ENCODE results near the gene MKX.

Gene MKX

GRCh38 chr10:27643301-27643700, 102.3 kb downstream of the MKX start:
- Histone ChIP-seq H3K9me3 (ENCODE audit: control insufficient read depth, low read length) (peaks cover 6% of the 10 kb centered on the region), H2BK12ac (ENCODE audit: low read length in 2 of 2) (no peak overlapping the region), H3K36me3 (ENCODE audit: control insufficient read depth in 1 of 2, insufficient read depth in 2 of 2, low read depth in 1 of 2, low read length in 2 of 2) (no peaks in the 10 kb centered on the region), H2BK15ac (ENCODE audit: low read depth, poor library complexity, severe bottlenecking) (no peak overlapping the region), H2BK5ac (ENCODE audit: low read depth, low read length, poor library complexity, severe bottlenecking) (no peak overlapping the region), H3K27ac (ENCODE audit: low read length, poor library complexity, severe bottlenecking) (no peak overlapping the region), H3K9ac (ENCODE audit: low read length) (no peak overlapping the region), H3K27me3 (ENCODE audit: control insufficient read depth in 1 of 2, insufficient read depth in 1 of 2, low read length in 2 of 2) (no peaks in the 10 kb centered on the region), H2AK5ac (ENCODE audit: low read length, severe bottlenecking) (no peak overlapping the region), H3K4ac (ENCODE audit: low read depth in 1 of 2, low read length in 2 of 2) (no peak overlapping the region), H3K4me3 (ENCODE audit: insufficient read depth in 1 of 2, low read depth in 1 of 2, low read length in 2 of 2) (no peak overlapping the region), H3K4me1 (ENCODE audit: control insufficient read depth, insufficient read depth, low read depth, low read length) (peaks cover 4% of the 10 kb centered on the region), H2BK120ac (ENCODE audit: low read depth, low read length) (no peak overlapping the region), H3K79me1 (replicated peaks; ENCODE audit: low read length, poor library complexity, severe bottlenecking) (no peaks in the 10 kb centered on the region), H4K8ac (ENCODE audit: low read length) (no peak overlapping the region), H3K4me2 (ENCODE audit: low read length, poor library complexity, severe bottlenecking) (no peak overlapping the region), H2AFZ (ENCODE audit: low read depth, low read length) (no peak overlapping the region), H4K91ac (ENCODE audit: low read length) (no peak overlapping the region), H3K23ac (ENCODE audit: low read length in 2 of 2) (no peak overlapping the region), H3K14ac (ENCODE audit: low read length in 2 of 2) (no peak overlapping the region), H3K18ac (ENCODE audit: low read depth in 1 of 2, low read length in 2 of 2) (no peak overlapping the region)
- DNase-seq, result no peak
- 77% methylated on average over 2 of the region's 2 CpGs for WGBS

- Histone ChIP-seq H2BK120ac (ENCODE audit: low read depth, low read length) (no peak overlapping the region), H3K36me3 (ENCODE audit: control insufficient read depth in 1 of 2, insufficient read depth in 2 of 2, low read depth in 1 of 2, low read length in 2 of 2) (no peaks in the 10 kb centered on the region), H3K27me3 (ENCODE audit: control insufficient read depth in 1 of 2, insufficient read depth in 1 of 2, low read length in 2 of 2) (no peaks in the 10 kb centered on the region), H3K4ac (ENCODE audit: low read depth in 1 of 2, low read length in 2 of 2) (no peak overlapping the region), H2BK5ac (ENCODE audit: low read depth, low read length, poor library complexity, severe bottlenecking) (no peak overlapping the region), H3K79me1 (replicated peaks; ENCODE audit: low read length, poor library complexity, severe bottlenecking) (no peaks in the 10 kb centered on the region), H3K4me2 (ENCODE audit: low read length, poor library complexity, severe bottlenecking) (no peak overlapping the region), H3K27ac (ENCODE audit: low read length, poor library complexity, severe bottlenecking) (no peak overlapping the region), H3K9me3 (ENCODE audit: control insufficient read depth, low read length) (peaks cover 6% of the 10 kb centered on the region), H4K91ac (ENCODE audit: low read length) (no peak overlapping the region), H2AK5ac (ENCODE audit: low read length, severe bottlenecking) (no peak overlapping the region), H3K14ac (ENCODE audit: low read length in 2 of 2) (no peak overlapping the region), H2BK15ac (ENCODE audit: low read depth, poor library complexity, severe bottlenecking) (no peak overlapping the region), H3K4me3 (ENCODE audit: insufficient read depth in 1 of 2, low read depth in 1 of 2, low read length in 2 of 2) (no peak overlapping the region), H2BK12ac (ENCODE audit: low read length in 2 of 2) (no peak overlapping the region), H3K23ac (ENCODE audit: low read length in 2 of 2) (no peak overlapping the region), H2AFZ (ENCODE audit: low read depth, low read length) (no peak overlapping the region), H3K9ac (ENCODE audit: low read length) (no peak overlapping the region), H3K4me1 (ENCODE audit: control insufficient read depth, insufficient read depth, low read depth, low read length) (peaks cover 4% of the 10 kb centered on the region), H3K18ac (ENCODE audit: low read depth in 1 of 2, low read length in 2 of 2) (no peak overlapping the region), H4K8ac (ENCODE audit: low read length) (no peak overlapping the region)
- WGBS, result 90% methylated on average over 1 of the region's 2 CpGs
- no peak for DNase-seq
Observed at GRCh38 chr10:27642023-27642589, 103.5 kb downstream of the MKX start.

- Histone ChIP-seq H3K27me3 (ENCODE audit: control insufficient read depth in 1 of 2, insufficient read depth in 1 of 2, low read length in 2 of 2) (no peaks in the 10 kb centered on the region), H2BK12ac (ENCODE audit: low read length in 2 of 2) (no peak overlapping the region), H3K79me1 (replicated peaks; ENCODE audit: low read length, poor library complexity, severe bottlenecking) (no peaks in the 10 kb centered on the region), H2BK5ac (ENCODE audit: low read depth, low read length, poor library complexity, severe bottlenecking) (no peak overlapping the region), H3K9ac (ENCODE audit: low read length) (no peak overlapping the region), H3K4me1 (ENCODE audit: control insufficient read depth, insufficient read depth, low read depth, low read length) (no peaks in the 10 kb centered on the region), H3K4me3 (ENCODE audit: insufficient read depth in 1 of 2, low read depth in 1 of 2, low read length in 2 of 2) (no peak overlapping the region), H3K4me2 (ENCODE audit: low read length, poor library complexity, severe bottlenecking) (no peak overlapping the region), H3K18ac (ENCODE audit: low read depth in 1 of 2, low read length in 2 of 2) (no peak overlapping the region), H3K4ac (ENCODE audit: low read depth in 1 of 2, low read length in 2 of 2) (no peak overlapping the region), H2BK120ac (ENCODE audit: low read depth, low read length) (no peak overlapping the region), H2AK5ac (ENCODE audit: low read length, severe bottlenecking) (no peak overlapping the region), H2BK15ac (ENCODE audit: low read depth, poor library complexity, severe bottlenecking) (no peak overlapping the region), H3K9me3 (ENCODE audit: control insufficient read depth, low read length) (peaks cover 6% of the 10 kb centered on the region), H3K23ac (ENCODE audit: low read length in 2 of 2) (no peak overlapping the region), H2AFZ (ENCODE audit: low read depth, low read length) (no peak overlapping the region), H3K14ac (ENCODE audit: low read length in 2 of 2) (no peak overlapping the region), H4K91ac (ENCODE audit: low read length) (no peak overlapping the region), H3K27ac (ENCODE audit: low read length, poor library complexity, severe bottlenecking) (no peak overlapping the region), H4K8ac (ENCODE audit: low read length) (no peak overlapping the region), H3K36me3 (ENCODE audit: control insufficient read depth in 1 of 2, insufficient read depth in 2 of 2, low read depth in 1 of 2, low read length in 2 of 2) (no peaks in the 10 kb centered on the region)
- 59% methylated on average over 3 of the region's 3 CpGs for whole genome bisulfite sequencing
- DNase-seq, result no peak
Observed at GRCh38 chr10:27638071-27638750, 107.4 kb downstream of the MKX start.

- H2BK12ac ChIP-seq (ENCODE audit: low read length in 2 of 2), result no peak overlapping the region
Observed at GRCh38 chr10:27637601-27638000, 108.0 kb downstream of the MKX start.

More at GRCh38 chr10:27637601-27638000, 108.0 kb downstream of the MKX start:
- 83% methylated on average over 2 of the region's 2 CpGs for WGBS
- Histone ChIP-seq H2AFZ (ENCODE audit: low read depth, low read length) (no peak overlapping the region), H3K4me2 (ENCODE audit: low read length, poor library complexity, severe bottlenecking) (no peak overlapping the region), H3K27me3 (ENCODE audit: control insufficient read depth in 1 of 2, insufficient read depth in 1 of 2, low read length in 2 of 2) (no peaks in the 10 kb centered on the region), H4K91ac (ENCODE audit: low read length) (no peak overlapping the region), H3K27ac (ENCODE audit: low read length, poor library complexity, severe bottlenecking) (no peak overlapping the region), H4K8ac (ENCODE audit: low read length) (no peak overlapping the region), H3K18ac (ENCODE audit: low read depth in 1 of 2, low read length in 2 of 2) (no peak overlapping the region), H3K36me3 (ENCODE audit: control insufficient read depth in 1 of 2, insufficient read depth in 2 of 2, low read depth in 1 of 2, low read length in 2 of 2) (no peaks in the 10 kb centered on the region), H3K14ac (ENCODE audit: low read length in 2 of 2) (no peak overlapping the region), H2AK5ac (ENCODE audit: low read length, severe bottlenecking) (no peak overlapping the region), H3K9me3 (ENCODE audit: control insufficient read depth, low read length) (peaks cover 6% of the 10 kb centered on the region), H3K79me1 (replicated peaks; ENCODE audit: low read length, poor library complexity, severe bottlenecking) (no peaks in the 10 kb centered on the region), H2BK5ac (ENCODE audit: low read depth, low read length, poor library complexity, severe bottlenecking) (no peak overlapping the region), H3K4me3 (ENCODE audit: insufficient read depth in 1 of 2, low read depth in 1 of 2, low read length in 2 of 2) (no peak overlapping the region), H3K9ac (ENCODE audit: low read length) (no peak overlapping the region), H2BK15ac (ENCODE audit: low read depth, poor library complexity, severe bottlenecking) (no peak overlapping the region), H3K4ac (ENCODE audit: low read depth in 1 of 2, low read length in 2 of 2) (no peak overlapping the region), H3K4me1 (ENCODE audit: control insufficient read depth, insufficient read depth, low read depth, low read length) (no peaks in the 10 kb centered on the region), H3K23ac (ENCODE audit: low read length in 2 of 2) (no peak overlapping the region), H2BK120ac (ENCODE audit: low read depth, low read length) (no peak overlapping the region)
- no peak for DNase-seq

Data from mesenchymal stem cell (in vitro differentiated cells and primary cell).